Measurements from ENCODE around the gene ABHD14A.

- TF ChIP-seq CTCF (conservative IDR thresholded peaks at IDR 0.05 in 1 of 2, IDR thresholded peaks at IDR 0.05 in 1 of 2; ENCODE audit: low read depth in 1 of 2, low read length in 2 of 2) (no peak), EZH2 (IDR thresholded peaks at IDR 0.05; ENCODE audit: low read length, missing control alignments) (no peak)
Observed at GRCh38 chr3:51937611-51938450, 37.0 kb upstream of the ABHD14A start.

All from fibroblast of lung (primary cell).